NCI-H524 treated with DMSO at 0.1 percent for 48 hours (cell line): Measurements from ENCODE around the gene DNAH3.
"Not testable (repeated sequence)": the region's sequence is repeated elsewhere in the genome, so short reads cannot be mapped to it uniquely, and the experiment has no call there.

Source experiments
- DNase-seq: peaks from one replicate; lab custom pipeline; 2025; lab: John Stamatoyannopoulos, UW

Gene DNAH3

GRCh38 chr16:21167360-21167759, 16.7 kb upstream of the DNAH3 start:
- no peak for DNase-seq

GRCh38 chr16:21166561-21166961, 15.9 kb upstream of the DNAH3 start:
- DNase-seq = no peak

GRCh38 chr16:21164521-21165168, 14.0 kb upstream of the DNAH3 start:
- DNase-seq = no peak

- no peak for DNase-seq
Measured at GRCh38 chr16:21163576-21163975, 12.9 kb upstream of the DNAH3 start.

- peak; percentile 8 for DNase-seq
Measured at GRCh38 chr16:21162661-21163151, 12.1 kb upstream of the DNAH3 start.

GRCh38 chr16:21161211-21161610, 10.6 kb upstream of the DNAH3 start:
- DNase-seq = no peak

- DNase-seq = no peak
Measured at GRCh38 chr16:21160276-21160675, 9.6 kb upstream of the DNAH3 start.

- DNase-seq = no peak
Measured at GRCh38 chr16:21159281-21159951, 8.8 kb upstream of the DNAH3 start.

GRCh38 chr16:21158208-21159110, 7.8 kb upstream of the DNAH3 start, which contains the start of gene LDAF1:
Gene LDAF1 (plus strand): TSS chr16:21158674. CDS start chr16:21161183, 2,509 bp downstream.
- peak; percentile 15 for DNase-seq

GRCh38 chr16:21157632-21158031, 7.0 kb upstream of the DNAH3 start:
- DNase-seq = no peak

- peak; percentile 43 for DNase-seq
Measured at GRCh38 chr16:21156767-21157467, 6.3 kb upstream of the DNAH3 start.

- not testable (repeated sequence) for DNase-seq
Measured at GRCh38 chr16:21156011-21156410, 5.4 kb upstream of the DNAH3 start.

- DNase-seq = not testable (repeated sequence)
Measured at GRCh38 chr16:21153124-21153729, 2.6 kb upstream of the DNAH3 start.

GRCh38 chr16:21152160-21153030, 1.7 kb upstream of the DNAH3 start:
- DNase-seq = not testable (repeated sequence)

- DNase-seq = no peak
Measured at GRCh38 chr16:21145738-21146137, 4.9 kb downstream of the DNAH3 start.

GRCh38 chr16:21134053-21134452, 16.6 kb downstream of the DNAH3 start:
- no peak for DNase-seq

GRCh38 chr16:21130811-21131210, 19.8 kb downstream of the DNAH3 start:
- no peak for DNase-seq

GRCh38 chr16:21128991-21129390, 21.7 kb downstream of the DNAH3 start:
- DNase-seq = no peak

GRCh38 chr16:21126518-21126917, 24.1 kb downstream of the DNAH3 start:
- no peak for DNase-seq

- DNase-seq = no peak
Measured at GRCh38 chr16:21125191-21125590, 25.5 kb downstream of the DNAH3 start.
